ENCODE results near the gene TWIST2.

The TWIST2 gene

DNA sequence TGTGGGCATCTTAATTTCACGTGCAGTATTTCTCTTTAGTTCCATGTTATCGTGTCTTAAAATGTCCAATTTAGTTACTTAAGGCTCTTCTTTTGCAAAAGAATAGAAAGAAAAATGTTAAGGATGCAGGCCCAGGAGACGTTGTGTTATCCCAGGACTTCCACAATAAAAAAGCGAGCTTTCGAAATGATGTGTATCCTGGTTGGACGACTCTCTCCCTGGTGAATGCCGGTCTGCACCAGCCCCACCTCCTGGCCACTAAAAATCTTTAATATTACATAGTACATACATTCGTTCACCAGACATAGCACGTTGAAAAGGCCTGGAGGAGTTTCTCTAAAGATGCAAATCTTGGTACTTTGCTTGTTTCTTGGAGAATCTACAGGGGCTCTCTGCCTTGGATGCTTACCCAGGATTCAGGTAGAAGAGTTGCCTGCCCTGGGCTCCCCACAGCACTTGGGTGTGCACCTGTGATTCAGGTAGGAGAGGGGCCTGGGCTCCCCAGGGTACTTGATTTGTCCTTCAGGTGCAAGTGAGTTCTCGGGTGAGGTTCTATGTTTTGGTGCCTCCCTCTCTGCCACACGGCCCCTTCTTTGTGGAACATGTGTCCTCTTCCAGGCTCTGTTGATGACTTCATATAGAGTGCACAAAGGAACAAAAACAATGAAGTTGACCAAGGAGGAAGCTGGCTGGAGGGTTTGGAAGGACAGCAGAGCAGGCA is 26.6 kb downstream of the TWIST2 start:
- DNase-seq = no peak

DNA sequence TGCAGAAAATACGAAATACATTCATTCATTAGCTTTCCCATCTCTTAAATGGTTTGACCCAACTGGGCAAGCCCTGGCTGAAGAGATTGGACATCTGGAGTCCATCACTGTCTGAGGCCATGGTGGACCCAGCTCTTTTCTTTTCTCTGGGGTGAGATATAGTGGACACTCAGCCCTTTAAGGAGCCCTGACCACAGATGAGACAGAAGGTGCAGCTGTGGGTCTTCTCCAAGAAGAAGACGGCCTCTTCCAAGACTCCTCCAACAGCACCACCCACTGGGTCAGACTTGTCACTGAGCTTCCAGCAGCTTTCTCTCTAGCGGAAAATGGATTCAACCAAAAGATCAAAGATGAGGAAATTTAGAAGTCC is 27.2 kb downstream of the TWIST2 start:
- no peak for DNase-seq

DNA sequence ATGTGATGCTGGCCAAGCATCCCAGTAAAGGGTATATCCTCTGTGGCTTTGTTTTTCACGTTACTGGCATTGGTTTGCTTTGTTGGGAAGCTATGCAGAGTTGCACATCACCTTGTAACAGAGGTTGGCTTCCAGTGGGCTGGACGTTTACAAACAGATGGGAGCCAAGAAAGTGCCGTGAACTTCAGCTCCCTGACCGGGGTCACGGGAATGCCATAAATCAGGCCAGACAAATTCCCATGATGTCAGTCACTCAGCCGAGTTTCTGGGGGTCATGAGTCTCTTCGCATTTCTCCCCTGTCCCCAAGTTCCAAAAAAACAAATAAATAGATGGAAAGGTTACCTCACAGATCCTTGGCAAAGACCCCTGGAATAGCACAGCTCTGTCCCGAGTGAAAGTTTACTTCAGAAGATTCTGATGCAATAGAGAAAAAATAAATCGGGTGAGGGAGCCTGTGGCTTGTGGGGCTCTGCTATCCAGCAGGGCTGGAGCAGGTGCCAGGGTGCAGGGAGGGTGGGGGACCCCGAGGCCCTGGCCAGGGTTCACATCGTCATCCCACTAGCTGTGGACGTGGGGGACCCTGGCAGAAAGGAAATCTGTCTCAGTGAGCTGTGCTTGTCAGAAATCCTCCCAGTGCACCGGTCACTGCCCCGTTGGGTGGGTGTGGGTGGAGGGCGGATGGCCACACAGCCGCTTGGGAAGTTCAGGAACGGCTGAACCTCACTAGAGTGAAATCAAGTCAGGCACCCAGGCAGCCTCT is 27.8 kb downstream of the TWIST2 start:
- DNase-seq = no peak

DNA sequence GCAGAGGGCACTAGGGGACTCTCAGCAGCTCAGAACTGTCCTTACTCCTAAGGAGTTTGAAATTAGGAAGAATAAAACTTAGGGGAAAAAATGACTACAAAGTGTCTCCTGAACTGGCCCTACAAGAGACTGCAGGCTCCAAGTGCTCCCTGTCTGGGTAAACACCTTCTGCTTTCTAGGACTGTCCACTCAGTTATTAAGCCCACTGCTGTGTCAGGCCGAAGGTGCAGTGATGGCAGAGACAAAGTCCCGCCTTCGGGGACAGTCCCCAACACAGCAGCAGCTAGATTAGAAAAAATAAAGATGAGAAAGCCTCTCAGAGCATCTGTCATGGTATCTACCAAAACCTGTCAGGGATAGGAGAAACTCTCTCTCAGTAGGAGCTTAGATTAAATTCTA is 28.3 kb downstream of the TWIST2 start:
- no peak for DNase-seq

DNA sequence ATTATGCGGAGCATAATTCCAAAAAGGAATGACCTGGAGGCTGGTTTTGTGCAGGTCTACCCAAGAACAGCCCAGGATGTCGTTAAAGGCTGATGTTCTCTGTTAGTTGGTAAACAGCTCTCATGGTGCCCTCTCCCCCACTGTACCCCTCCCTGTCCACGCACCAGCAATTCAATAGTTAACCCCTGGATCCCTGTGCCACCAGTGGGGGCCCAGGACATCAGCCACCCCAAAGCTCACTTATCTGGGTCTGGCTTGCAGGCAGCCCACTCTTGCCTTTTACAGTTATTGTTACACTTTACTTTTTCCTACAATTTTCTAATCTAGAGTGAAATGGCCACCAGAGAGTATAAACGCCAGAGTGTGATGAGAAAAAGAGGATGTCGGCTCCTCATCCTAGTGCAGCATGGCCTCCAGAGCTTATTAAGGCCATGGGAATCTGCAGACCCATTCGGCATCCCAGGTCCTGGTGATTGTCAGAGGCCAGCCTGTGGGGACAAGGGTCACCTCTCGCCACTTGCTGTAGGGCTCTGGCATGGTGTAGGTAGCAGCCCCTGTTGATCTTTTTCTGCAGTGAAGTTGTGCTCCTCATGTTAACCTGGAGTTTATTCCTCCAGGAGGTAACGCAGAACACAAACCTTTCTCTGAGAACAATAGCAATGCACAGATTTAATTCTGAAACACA is 30.3 kb downstream of the TWIST2 start:
- no peak for DNase-seq

DNA sequence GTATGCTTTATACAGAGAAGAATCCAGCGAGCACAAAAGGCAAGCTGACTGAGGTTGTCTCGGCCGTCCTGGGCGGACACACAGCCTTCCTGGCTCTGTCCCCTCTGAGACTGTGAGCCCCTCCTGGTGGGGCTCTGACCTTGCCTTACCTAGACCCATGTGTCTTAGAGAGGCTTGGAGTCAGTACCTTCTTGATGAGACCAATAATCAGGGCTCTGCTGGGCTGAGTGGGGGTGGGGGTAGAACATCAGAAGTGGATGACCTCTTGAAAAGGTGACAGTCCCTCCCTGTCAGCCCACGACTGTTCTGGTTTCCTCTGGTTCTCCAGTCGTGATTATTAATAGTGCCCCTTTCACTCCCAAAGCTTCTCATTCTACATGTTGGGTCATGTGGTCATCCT is 31.2 kb downstream of the TWIST2 start:
- no peak for DNase-seq

DNA sequence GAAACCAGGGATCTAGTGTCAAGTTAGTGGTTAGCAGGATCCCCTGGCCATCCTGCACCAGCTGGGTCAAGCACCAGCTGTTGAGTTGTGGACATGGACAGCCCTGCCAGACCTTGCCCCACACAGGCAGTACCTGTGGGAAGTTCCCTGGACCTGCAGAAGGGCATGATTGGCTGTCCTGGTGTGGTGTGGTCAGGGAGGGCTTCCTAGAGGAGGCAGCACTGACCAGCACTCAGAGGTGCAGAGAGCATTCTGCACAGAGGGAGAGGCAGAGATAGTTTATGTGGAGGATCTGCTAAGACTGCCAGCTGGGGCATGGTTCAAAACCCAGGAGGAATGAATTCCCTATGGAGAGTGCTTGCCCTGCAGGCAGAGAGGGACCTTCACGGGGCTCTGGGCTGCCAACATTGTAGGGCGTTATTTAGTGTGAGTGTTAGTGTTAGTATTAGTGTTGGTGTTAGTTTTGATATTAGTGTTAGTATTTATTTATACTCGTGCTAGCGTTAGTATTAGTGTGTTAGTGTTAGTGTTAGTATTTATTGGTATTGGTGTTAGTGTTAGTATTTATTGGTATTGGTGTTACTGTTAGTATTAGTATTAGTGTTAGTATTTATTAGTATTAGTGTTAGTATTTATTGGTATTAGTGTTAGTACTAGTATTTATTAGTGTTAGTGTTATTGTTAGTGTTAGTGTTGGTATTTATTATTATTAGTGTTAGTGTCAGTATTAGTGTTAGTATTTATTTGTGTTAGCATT is 31.9 kb downstream of the TWIST2 start:
- no peak for DNase-seq

DNA sequence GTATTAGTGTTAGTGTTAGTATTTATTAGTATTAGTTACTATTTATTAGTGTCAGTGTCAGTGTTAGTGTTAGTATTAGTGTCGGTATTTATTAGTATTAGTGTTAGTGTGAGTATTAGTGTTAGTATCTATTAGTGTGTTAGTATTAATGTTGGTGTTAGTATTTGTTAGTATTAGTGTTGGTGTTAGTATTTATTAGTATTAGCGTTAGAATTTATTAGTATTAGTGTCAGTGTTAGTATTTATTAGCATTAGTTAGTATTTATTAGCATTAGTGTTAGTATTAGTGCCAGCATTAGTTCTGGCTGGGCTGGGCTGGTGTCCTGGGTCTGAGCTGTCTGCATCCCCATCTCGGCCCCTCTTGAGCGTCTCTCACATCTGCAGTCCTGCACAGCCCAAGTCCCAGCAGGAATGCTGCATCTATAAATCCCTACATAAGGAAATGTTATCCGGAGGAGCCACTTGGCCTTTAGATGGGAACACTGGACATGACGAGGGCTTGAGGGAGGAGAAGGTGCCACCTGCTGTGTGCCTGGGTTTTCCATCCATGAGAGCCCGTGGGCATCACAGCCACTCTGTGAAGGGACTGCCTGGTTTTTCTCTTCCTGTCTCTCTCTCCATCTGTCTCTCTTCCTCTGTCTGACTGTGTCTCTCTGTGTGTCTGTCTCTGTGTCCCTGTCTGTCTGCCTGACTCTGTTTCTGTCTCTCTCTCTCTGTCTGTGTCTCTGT is 33.6 kb downstream of the TWIST2 start:
- no peak for DNase-seq

DNA sequence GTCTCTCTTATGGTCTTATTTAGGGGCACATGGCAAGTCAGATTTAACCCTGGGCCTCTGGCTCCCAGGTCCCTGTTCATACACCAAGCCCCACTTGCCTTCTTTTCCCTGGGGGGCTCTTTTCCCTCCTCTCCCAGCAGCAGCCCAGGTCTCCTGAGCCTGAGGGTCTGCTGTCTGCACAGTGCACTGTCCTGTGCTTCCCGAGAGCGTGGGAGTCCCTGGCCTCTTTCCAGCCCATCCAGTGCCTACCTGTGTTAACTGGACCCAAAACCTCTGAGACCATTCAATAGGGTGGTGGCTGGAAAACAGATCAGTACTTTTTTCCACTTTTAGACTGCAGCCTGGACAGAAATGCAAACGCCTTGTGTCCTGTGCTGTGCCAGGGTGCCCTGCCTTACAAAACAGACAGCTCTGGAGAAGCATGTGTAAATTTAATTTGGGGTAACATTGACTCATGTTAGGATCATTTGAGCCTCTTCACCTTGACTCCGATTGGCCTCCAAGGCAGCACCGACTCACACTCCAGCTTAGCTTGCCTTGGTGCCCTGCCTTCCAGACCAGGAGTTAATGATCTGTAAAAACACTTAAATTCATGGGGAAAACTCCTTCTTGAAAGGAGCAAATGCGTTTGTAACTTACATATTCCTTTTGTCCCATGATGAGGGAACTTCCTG is 34.3 kb downstream of the TWIST2 start:
- DNase-seq = no peak

DNA sequence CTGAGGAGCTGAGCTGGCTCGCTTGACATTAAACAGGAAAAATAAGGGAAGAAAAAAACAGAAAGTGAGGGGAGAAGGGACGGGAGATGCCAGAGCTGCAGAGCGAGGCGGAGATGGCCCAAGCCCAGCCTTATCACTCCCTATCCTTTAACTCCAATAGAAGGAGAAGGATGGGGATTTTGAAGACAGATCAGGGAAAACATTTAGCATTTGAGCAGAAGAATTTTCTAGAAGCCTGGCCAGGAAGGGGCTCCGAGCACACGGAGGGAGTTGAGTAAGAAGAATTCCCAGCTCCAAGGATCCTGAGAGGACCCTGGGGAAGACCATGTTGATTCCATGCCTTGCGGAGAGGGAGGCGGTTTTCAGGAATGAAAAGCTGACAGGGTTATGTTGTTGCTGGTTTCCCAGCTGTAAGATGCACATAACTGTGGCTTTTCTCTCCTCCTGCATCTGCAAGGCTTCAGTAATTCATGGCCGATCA is 35.6 kb downstream of the TWIST2 start:
- no peak for DNase-seq

DNA sequence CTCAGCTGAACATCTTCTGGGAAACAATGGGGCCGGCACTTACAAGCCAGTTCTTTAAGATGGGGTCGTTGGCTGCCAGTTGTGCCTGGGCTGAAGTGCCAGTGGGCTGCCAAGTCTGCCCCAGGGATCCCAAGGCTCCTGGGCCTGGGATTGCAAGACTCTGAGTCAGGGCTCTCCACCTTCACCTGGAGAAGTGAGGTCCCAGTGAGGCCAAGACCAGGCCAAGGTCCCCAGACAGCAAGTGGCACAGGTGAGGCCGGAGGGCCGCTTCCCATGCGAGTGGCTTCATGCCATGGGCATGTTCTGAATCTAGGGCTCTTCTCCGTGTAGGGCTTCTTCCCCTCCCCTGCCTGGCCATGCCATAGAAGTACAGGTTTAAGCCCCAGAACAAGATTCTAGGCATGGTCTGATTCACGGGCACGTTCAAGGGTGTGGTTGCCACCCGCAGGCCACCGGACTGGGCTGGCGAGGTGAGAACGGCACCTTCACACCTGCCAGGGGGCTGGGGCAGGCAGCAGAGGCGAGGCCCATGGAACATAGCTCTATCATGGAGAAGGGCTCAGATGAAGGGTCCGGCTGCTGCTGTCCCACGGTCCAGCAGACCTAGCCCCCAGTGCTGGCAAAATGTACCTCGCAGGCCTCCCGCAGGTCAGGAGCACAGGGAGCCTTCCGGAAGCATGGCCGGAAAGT is 36.4 kb downstream of the TWIST2 start:
- DNase-seq = no peak

DNA sequence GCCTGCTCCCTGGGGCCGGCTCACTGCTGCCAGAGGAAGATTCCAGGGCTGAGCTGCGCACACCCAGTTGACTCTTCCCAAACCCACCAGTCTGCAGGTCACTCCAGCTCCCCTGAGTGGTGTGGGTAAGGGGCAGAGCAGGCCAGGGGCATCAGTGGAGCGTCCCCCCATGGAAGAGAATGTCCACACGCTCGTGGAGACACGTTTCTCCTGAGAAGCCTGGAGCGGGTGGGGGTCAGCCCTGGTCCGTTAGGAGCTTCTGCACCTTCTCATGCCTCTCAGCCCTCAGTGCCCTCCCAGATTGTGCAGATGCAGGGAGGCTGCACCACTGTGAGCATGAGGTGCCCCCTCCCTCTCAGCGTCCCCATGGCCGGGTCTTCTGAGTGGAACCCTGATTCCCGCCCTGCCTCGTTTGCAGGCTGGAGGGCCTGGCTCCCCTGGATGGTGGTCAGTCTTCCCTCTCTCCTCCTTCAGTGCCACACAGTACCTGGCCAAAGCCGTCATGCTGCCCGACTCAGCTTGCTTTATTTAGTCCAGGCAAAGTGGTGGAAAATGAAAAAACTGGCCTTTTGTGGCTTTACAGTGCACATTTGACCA is 37.0 kb downstream of the TWIST2 start:
- no peak for DNase-seq

DNA sequence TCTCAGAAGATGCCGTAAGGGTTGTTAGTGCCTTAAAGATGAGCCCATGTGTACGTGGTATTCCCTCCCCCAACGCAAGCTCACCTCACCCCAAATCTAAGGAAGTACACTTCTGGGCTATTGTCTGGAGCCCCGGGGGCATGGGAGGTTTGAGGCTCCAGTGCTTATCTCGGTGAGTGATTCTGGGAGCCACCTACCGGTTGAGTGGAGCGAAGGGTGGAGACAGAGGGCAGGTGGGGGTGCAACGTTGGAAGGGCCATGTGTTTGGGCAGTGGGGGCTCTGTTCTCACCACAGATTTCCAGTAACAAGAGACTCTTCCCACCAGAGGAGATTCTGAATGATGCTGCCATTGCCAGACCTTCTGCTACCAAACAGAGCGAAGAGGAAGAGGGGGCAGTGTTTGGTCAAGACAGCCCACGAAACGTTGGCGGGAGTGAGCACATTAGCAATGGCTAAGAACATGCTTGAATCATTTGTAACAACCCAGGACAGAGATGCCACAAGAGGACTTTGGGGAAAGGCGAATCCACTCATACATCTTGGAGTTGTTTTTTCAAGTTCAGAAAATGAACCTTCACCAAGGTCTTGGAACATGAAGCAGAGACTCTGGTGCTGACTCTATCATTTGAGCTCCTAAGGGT is 38.7 kb downstream of the TWIST2 start:
- no peak for DNase-seq

DNA sequence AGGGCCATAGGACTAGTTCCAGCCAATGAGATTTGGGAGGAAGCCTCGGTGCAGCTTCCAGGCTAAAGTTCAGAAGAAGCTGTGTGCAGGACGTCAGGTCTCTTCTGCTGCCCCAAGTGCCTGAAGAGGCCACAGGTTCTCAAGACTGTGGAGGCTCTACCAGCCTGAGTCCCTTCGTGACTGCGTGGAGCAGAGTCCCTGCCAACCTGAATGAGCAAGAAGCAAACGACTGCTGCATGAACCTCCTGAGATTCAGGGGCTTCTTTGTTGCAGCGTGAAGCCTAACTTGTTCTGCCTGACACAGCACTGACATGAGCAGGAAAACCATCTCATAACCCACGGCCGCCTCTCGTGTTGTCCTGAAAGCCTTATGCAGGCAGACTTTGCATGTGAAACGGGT is 39.7 kb downstream of the TWIST2 start:
- no peak for DNase-seq

DNA sequence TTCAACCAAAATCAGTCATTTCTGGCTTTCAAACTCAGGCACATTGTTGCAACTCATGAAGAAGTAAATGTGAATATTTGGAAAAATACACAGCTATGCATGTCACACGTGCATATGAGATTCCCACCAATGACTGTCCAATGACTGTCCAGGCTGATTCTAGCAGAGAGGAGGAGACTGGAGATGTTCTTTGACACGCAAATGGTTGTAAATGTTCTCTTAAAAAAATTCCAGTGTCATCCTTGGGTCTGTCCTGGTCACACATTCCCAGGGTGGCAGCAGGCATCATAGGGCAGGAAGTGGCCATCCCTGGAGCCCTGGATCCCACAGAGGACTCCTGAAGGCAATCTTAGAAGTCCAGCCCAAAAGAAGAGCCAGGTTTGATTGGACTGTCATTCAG is 40.9 kb downstream of the TWIST2 start:
- no peak for DNase-seq

DNA sequence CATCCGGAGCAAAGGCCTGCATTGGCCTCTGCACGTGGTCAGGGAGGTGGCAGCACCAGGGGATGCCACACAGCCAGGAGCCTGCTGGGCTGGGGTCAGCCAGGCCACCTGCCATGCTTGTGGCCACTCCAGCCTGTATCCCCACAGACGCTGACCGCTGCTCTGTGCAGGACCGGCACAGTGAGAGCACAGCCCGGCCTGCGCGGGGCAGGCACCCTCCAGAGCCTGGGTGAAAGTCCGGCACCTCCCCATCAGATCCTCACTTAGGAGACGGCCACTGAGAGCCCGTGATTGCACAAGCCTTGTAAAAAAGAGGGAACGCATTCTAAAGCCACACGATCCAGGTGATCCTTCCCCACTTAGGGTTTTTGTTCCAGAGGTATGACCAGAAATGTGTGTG is 42.2 kb downstream of the TWIST2 start:
- no peak for DNase-seq

DNA sequence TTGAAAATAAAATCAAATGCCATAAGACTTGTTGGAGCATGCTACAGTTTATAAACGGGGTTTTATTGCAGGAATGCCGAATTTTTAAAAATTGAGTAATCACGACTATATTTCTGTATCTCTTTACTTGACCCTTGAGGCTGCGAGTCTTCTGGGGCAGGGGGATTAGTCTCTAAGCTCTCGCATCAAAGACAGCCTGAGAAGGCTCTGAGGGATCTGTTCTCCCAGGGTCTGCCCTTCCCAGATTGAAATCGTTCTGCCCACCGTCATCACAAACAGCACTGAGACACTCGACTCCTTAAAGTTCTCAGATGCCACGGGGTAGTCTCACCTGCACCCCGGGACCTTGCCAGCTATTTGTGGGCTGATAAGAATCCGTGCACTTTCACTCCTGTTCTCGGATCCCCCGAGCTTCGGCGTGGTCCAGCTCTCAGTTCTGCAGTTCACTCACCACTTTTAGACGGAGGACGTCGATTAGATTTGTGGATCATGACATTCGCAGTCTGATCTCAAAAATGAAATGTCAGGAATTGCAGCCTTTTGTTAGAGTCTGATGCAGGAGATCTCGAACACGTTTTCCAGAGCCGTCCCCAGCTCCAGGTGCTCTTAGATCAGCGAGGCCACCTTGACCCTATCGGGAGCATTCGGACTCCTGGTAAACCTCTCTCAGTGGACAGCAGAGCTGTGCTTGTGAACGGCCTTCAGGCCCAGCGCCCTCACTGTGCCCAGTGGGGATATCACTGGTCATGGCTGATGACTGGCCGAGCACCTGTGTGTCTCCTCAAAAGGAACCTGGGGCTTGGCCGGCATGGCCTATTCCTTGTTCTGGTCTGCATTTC is 43.0 kb downstream of the TWIST2 start:
- no peak for DNase-seq

DNA sequence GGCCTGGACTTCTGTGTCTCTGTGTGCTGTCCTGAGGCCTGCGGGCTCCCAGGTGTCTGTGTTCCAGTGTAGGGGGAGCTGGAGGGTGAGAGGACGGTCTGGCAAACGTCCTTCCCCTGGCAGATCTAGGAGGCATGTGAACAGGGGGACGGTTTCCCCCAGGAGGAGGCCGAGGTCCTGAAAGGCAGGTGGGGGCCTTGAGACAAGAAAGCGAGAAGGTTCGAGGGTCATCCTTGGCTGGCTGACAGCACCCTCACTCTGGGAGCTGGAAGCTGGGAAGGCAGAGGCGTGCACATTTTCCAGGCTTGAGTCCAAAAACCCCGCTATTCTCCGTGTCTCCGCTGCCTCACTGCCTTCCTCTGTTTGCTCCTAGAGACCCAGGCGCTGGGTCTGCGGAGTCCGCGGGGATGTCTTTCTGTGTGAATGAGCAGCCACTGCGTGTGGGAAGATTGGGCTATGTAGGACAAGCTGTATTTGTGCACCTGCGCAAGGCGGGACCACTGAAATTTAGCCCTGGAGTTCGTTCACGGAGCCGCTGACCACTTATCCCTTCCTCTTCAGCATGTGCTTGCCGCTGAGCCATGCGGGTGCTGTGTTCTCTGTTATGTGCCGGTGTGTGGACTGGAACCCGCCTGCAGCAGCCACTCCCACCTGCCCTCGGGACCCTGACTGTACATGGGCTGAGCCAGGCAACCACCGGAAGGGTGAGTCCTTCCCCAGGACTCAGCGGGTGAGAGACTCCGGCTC is 43.7 kb downstream of the TWIST2 start:
- DNase-seq = no peak

DNA sequence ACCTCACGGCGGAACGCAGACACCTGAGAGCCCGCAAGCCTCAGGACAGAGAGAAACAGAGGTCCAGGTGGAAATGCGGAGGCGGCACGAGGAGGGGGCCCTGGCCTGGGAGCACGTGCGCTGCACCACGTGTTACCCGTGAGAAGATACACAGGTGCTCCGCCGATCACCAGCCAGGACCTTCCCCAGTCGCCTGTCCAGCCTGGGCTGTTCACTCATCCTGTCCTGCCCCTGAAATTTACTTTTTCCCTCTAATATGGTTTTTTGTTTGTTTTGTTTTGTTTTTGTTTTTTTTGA is 44.3 kb downstream of the TWIST2 start:
- no peak for DNase-seq
